ENCODE results near the gene FBN2. TPM values are rescaled to one million over a fixed set of nuclear protein-coding genes. Genes with fewer than 3 reads are reported as not detected.

The FBN2 gene
- total RNA-seq, 1 donor from 2014 or later = 0.11 TPM

DNA sequence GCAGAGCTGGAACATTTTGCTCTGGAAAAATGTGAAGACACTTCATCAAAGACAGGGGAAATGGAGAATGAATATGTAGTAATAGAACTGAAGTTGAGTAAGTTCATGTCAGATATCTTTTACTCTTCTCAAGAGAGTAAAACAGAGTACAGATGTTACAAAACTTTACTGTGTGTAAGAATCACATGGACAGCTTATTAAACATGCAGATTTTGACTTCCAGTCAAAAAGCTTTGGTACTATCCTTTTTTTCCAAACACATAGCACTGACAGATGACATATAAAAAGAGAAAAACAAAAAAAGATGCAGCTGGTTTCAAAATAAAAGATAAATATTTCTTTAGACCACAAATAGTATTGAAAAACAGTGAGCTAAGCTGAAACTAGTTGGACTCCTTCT is 115.4 kb downstream of the FBN2 start:
- H3K4me3 ChIP-seq = no peak overlapping the region
- H3K36me3 ChIP-seq = no peaks in the 10 kb centered on the region
- no peak for DNase-seq (ENCODE audit: low spot score in 2 of 2)
- TF ChIP-seq, protein P1, sequence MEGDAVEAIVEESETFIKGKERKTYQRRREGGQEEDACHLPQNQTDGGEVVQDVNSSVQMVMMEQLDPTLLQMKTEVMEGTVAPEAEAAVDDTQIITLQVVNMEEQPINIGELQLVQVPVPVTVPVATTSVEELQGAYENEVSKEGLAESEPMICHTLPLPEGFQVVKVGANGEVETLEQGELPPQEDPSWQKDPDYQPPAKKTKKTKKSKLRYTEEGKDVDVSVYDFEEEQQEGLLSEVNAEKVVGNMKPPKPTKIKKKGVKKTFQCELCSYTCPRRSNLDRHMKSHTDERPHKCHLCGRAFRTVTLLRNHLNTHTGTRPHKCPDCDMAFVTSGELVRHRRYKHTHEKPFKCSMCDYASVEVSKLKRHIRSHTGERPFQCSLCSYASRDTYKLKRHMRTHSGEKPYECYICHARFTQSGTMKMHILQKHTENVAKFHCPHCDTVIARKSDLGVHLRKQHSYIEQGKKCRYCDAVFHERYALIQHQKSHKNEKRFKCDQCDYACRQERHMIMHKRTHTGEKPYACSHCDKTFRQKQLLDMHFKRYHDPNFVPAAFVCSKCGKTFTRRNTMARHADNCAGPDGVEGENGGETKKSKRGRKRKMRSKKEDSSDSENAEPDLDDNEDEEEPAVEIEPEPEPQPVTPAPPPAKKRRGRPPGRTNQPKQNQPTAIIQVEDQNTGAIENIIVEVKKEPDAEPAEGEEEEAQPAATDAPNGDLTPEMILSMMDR (IDR thresholded peaks at IDR 0.05) = no peak
- intact Hi-C loops (cut with DNase I) = no loop called here
- no peaks in the 10 kb centered on the region for H3K27me3 ChIP-seq
- no peaks in the 10 kb centered on the region for H3K9me3 ChIP-seq
- no peak overlapping the region for H3K27ac ChIP-seq
- no peaks in the 10 kb centered on the region for H3K4me1 ChIP-seq

DNA sequence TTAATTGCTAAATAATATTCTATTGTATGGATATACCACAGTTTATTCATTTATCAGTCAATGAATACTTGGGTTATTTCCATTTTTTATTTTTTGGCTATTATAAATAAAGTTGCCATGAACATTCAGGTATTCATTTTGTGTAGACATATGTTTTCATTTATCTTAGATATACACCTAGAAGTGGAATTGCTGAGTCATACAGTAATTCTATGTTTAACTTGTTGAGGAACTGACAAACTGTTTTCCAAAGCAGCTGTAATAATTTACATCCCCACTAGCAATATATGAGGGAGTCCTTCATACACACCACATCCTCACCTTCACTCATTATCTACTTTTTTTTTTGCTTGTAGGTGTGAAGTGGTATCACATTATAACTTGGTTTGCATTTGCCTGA is 123.6 kb downstream of the FBN2 start:
- no peaks in the 10 kb centered on the region for H3K36me3 ChIP-seq
- no peaks in the 10 kb centered on the region for H3K9me3 ChIP-seq
- H3K27ac ChIP-seq = no peak overlapping the region
- H3K4me3 ChIP-seq = no peak overlapping the region
- intact Hi-C loops (cut with DNase I) = no loop called here
- H3K27me3 ChIP-seq = no peaks in the 10 kb centered on the region
- TF ChIP-seq, protein P1 (IDR thresholded peaks at IDR 0.05) = no peak
- DNase-seq (ENCODE audit: low spot score in 2 of 2) = no peak
- no peaks in the 10 kb centered on the region for H3K4me1 ChIP-seq

DNA sequence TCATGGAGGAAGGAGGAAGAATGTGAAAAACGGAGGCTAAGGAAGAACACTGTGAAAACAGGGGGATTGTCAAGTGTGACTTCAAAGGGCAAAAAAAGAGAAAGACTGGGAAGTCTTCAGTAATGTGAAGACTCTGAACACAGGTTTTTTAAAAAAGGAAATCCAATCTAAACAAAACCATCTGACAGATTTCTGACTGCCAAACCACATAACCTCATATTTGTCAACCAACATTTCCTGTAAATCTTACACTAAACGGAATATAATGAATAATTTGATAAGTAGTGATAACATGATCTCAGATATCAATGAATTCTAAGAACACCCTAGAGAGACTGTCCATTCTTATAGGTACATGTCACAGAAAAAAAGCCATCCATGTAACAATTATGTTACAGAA is 124.7 kb downstream of the FBN2 start:
- TF ChIP-seq, protein P1 (IDR thresholded peaks at IDR 0.05) = no peak
- H3K27me3 ChIP-seq = no peaks in the 10 kb centered on the region
- H3K27ac ChIP-seq = no peak overlapping the region
- no peak overlapping the region for H3K4me3 ChIP-seq
- no peak for DNase-seq (ENCODE audit: low spot score in 2 of 2)
- H3K36me3 ChIP-seq = no peaks in the 10 kb centered on the region
- no peaks in the 10 kb centered on the region for H3K4me1 ChIP-seq
- no peaks in the 10 kb centered on the region for H3K9me3 ChIP-seq
- intact Hi-C loops (cut with DNase I) = no loop called here

DNA sequence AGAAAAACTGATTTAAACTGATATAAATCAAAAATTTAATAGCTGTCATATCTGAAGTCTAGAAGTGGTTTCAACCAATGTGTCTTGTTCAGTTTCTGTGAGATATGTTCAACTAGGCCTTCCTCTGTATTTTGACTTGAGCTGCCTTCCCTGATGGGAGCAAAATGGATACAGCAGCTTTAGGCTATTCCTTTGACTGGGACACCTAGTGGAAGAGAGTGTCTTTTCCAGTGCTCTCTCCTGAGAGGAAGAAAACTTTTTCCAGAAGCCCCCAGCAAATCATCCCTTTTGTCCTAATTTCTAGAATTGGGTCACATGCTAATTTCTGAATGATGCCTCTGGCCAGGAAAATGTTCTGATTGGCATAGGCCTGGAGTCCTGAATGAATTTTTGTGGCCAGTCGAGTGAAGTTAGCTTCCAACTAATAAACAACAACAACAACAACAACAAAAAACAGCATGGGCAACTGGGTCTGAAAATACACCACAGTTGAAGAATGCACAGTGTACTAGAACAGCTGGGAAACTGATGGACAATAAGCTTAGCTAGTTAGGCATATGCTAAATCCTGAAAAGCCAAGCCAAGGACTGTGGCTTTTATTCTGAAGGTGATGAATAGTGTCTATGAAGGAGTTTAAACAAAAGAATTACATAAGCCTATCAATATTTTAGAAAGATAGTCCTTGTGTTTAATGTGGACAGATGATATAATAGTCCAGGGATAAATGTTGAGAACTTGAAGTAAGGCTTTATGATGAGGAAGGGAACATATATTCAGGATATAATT is 125.7 kb downstream of the FBN2 start:
- Histone ChIP-seq H3K27ac (no peak overlapping the region), H3K4me3 (no peak overlapping the region), H3K9me3 (no peaks in the 10 kb centered on the region), H3K27me3 (no peaks in the 10 kb centered on the region), H3K36me3 (no peaks in the 10 kb centered on the region), H3K4me1 (no peaks in the 10 kb centered on the region)
- TF ChIP-seq, protein P1 (IDR thresholded peaks at IDR 0.05) = no peak
- intact Hi-C loops (cut with DNase I) = no loop called here
- DNase-seq (ENCODE audit: low spot score in 2 of 2) = no peak

DNA sequence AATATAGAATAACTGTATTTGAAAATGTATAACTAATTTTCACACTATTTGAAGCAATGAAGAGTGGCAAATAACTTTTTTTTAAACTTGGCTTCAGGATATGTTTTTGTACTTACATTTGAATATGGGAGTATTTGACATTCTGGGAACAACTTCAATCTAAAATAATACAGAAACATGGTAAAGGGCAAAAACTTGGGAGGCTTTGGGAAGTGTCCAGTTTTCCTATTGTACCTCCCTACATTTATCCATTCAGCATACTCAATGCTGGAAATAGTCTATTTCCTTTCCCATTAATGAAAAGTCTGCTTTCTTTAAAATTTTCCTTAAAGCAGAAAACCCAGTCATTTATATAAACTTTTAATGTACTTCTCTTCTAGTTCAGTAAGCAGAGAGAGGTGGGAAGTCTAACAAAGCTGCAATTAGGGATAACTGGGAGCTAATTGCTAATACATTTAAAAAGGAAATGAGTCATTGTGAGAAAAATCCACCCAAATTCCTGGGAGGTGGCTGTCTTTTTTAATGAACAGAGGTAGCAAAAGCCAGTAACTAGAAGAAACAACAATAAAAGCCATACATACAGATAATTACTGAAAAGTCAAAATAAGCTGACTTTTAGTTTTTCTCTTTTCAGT is 128.8 kb downstream of the FBN2 start:
- no peaks in the 10 kb centered on the region for H3K36me3 ChIP-seq
- H3K27me3 ChIP-seq = no peaks in the 10 kb centered on the region
- no peak overlapping the region for H3K4me3 ChIP-seq
- no peaks in the 10 kb centered on the region for H3K9me3 ChIP-seq
- DNase-seq (ENCODE audit: low spot score in 2 of 2) = no peak
- intact Hi-C loops (cut with DNase I) = no loop called here
- TF ChIP-seq, protein P1 (IDR thresholded peaks at IDR 0.05) = no peak
- no peak overlapping the region for H3K27ac ChIP-seq
- H3K4me1 ChIP-seq = no peaks in the 10 kb centered on the region

Data from ascending aorta (tissue), 2 donors.